HepG2 (cell line): Measurements from ENCODE around the gene ZFYVE26. TPM values are rescaled to one million over a fixed set of nuclear protein-coding genes. Genes with fewer than 3 reads are reported as not detected.

Experiments used
- GTF3A ChIP-seq: sonication (generic); formaldehyde crosslinking; conservative IDR thresholded peaks from 2 replicates; pipeline ENCODE4 v1.4.0; 2020; ENCODE audit warnings: mild to moderate bottlenecking, missing genetic modification reagents
- KDM2A ChIP-seq: sonication (generic); formaldehyde crosslinking; IDR thresholded peaks from 2 replicates; pipeline ENCODE4 v1.4.0; 2020; ENCODE audit warnings: low read depth, missing genetic modification reagents, borderline replicate concordance
- NFRKB ChIP-seq: fragments of 450-650 bp; IDR thresholded peaks from 2 replicates; pipeline ENCODE4 v1.6.1; 2017
- REPIN1 ChIP-seq: sonication (generic); formaldehyde crosslinking; IDR thresholded peaks from 2 replicates; pipeline ENCODE4 v1.8.0; 2022; ENCODE audit warnings: missing genetic modification reagents, low read depth, mild to moderate bottlenecking, borderline replicate concordance
- SNAPC2 ChIP-seq: sonication (generic); formaldehyde crosslinking; IDR thresholded peaks from 2 replicates; pipeline ENCODE4 v1.8.1; 2022; ENCODE audit warnings: mild to moderate bottlenecking, missing genetic modification reagents
- ZMYM4 ChIP-seq: sonication (generic); formaldehyde crosslinking; IDR thresholded peaks from 2 replicates; pipeline ENCODE4 v1.8.1; 2023; ENCODE audit warnings: mild to moderate bottlenecking, missing genetic modification reagents
- ZNF142 ChIP-seq: sonication (generic); formaldehyde crosslinking; IDR thresholded peaks from 2 replicates; pipeline ENCODE4 v1.4.0; 2020; ENCODE audit warnings: missing genetic modification reagents
- polyA plus RNA-seq, 8 experiments: library from polyadenylated mRNA; depleted of rRNA in 3 of 8; stranded (reverse) in 7 of 8; unstranded in 1 of 8; fragments of >200 nt; fragmentation: Illumina TruSeq in 4 of 8; extraction: Trizol in 4 of 8; gene quantifications; 2 replicates each; pipeline versions ENCODE4 v1.2.1 to v1.2.3, GENCODE V29; 2011 to 2016; ENCODE audit warnings: low read depth in 4 of 8, missing spikeins in 1 of 8, mixed read lengths in 1 of 8; ENCODE audit not compliant: insufficient read depth in 1 of 8
- total RNA-seq, 5 experiments: library from RNA; depleted of rRNA; stranded (reverse); fragments of >200 nt; fragmentation: Illumina TruSeq; extraction: Trizol; gene quantifications; 2 replicates each; pipeline ENCODE4 v1.2.3, GENCODE V29; 2016; ENCODE audit warnings: low read depth in 1 of 5
- TF ChIP-seq, protein P1 (sequence below): sonication (generic); formaldehyde crosslinking; conservative IDR thresholded peaks from 2 replicates; pipeline ENCODE4 v1.4.0; 2020; ENCODE audit warnings: missing genetic modification reagents
- TF ChIP-seq, protein P2 (sequence below): IDR thresholded peaks from 2 replicates; pipeline ENCODE4 v1.6.1; 2012; ENCODE audit warnings: inconsistent platforms
- TF ChIP-seq, protein P3 (sequence below): IDR thresholded peaks from 2 replicates; pipeline ENCODE4 v1.6.1; 2016; ENCODE audit warnings: low read depth
- TF ChIP-seq, protein P4 (sequence below), 2 experiments: sonication (generic) in 1 of 2; formaldehyde crosslinking in 1 of 2; IDR thresholded peaks; 2 replicates each; pipeline versions ENCODE4 v1.4.0 to v1.6.1; 2016 to 2020; ENCODE audit warnings: borderline replicate concordance in 1 of 2, low read depth in 1 of 2, mild to moderate bottlenecking in 1 of 2, missing genetic modification reagents in 1 of 2
- TF ChIP-seq, protein P5 (sequence below): sonication (generic); formaldehyde crosslinking; IDR thresholded peaks from 2 replicates; pipeline ENCODE4 v1.5.1; 2020; ENCODE audit warnings: mild to moderate bottlenecking, moderate library complexity, missing genetic modification reagents

The ZFYVE26 gene
- total and polyA plus RNA-seq, 2 of the 13 experiments (the other 11 are each of a cell fraction or from before 2014, with no cell fraction given) = 13.6 to 16.4 TPM

DNA sequence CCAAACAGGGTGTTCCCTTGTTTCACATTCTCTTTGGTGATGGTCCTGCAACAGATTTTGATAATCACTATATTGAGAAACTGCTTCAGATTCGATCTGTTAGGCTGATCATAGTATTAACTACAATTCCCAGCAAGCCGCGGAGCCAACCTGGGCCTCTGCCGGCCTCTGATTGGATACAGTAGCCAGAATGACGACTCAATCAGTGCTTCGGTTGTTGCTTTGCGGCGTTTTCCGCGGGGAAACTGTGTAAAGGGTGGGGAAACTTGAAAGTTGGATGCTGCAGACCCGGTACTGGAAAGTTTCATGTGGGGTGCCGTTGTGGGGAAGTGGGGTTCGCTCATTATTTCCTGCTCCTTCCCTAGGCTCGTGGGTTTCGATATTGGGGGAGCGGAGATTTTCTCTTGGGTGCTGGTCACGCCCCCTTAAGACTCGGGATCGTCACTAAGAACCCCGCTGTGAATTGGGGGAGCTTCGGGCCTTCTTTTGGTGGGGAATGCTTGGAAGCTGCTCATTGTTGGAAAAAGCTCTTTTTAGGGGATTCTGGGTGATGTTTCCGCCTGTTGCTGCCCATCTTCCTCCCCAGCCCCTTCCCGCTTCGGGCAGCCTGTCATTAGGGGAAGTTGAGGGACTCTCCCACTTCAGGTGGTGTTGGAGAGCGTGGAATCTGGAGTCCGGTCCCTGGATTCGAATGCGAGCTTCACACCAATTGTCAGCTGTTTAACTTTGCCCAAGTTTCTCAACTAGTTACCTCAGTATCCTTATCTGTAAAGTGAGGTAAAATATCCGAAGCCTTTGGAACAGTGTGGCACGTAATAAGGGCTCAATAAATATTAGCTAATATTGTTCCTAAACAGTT lies 3.4 kb upstream of the ZFYVE26 start, which contains the start of gene RAD51B (continued):
- TF ChIP-seq ZNF142 = no peak
- no peak for TF ChIP-seq GTF3A (CRISPR knock-in tag)
- TF ChIP-seq REPIN1 (CRISPR knock-in tag) = no peak
- TF ChIP-seq, protein P1, sequence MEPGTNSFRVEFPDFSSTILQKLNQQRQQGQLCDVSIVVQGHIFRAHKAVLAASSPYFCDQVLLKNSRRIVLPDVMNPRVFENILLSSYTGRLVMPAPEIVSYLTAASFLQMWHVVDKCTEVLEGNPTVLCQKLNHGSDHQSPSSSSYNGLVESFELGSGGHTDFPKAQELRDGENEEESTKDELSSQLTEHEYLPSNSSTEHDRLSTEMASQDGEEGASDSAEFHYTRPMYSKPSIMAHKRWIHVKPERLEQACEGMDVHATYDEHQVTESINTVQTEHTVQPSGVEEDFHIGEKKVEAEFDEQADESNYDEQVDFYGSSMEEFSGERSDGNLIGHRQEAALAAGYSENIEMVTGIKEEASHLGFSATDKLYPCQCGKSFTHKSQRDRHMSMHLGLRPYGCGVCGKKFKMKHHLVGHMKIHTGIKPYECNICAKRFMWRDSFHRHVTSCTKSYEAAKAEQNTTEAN (CRISPR knock-in tag) = no peak
- peak; percentile 47; the same call in 1 of the 2 replicates for TF ChIP-seq SNAPC2 (CRISPR knock-in tag)
- TF ChIP-seq KDM2A (CRISPR knock-in tag) = peak; percentile 50; the same call in 1 of the 2 replicates
- TF ChIP-seq, protein P2, sequence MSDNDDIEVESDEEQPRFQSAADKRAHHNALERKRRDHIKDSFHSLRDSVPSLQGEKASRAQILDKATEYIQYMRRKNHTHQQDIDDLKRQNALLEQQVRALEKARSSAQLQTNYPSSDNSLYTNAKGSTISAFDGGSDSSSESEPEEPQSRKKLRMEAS = peak; percentile 61
- TF ChIP-seq, protein P3, sequence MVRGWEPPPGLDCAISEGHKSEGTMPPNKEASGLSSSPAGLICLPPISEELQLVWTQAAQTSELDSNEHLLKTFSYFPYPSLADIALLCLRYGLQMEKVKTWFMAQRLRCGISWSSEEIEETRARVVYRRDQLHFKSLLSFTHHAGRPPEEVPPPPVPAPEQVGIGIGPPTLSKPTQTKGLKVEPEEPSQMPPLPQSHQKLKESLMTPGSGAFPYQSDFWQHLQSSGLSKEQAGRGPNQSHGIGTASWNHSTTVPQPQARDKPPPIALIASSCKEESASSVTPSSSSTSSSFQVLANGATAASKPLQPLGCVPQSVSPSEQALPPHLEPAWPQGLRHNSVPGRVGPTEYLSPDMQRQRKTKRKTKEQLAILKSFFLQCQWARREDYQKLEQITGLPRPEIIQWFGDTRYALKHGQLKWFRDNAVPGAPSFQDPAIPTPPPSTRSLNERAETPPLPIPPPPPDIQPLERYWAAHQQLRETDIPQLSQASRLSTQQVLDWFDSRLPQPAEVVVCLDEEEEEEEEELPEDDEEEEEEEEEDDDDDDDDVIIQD (CRISPR knock-in tag) = 0 out of 2 replicates have a peak, but pooled peaks have one; percentile 12
- no peak for TF ChIP-seq NFRKB
- TF ChIP-seq, protein P4, sequence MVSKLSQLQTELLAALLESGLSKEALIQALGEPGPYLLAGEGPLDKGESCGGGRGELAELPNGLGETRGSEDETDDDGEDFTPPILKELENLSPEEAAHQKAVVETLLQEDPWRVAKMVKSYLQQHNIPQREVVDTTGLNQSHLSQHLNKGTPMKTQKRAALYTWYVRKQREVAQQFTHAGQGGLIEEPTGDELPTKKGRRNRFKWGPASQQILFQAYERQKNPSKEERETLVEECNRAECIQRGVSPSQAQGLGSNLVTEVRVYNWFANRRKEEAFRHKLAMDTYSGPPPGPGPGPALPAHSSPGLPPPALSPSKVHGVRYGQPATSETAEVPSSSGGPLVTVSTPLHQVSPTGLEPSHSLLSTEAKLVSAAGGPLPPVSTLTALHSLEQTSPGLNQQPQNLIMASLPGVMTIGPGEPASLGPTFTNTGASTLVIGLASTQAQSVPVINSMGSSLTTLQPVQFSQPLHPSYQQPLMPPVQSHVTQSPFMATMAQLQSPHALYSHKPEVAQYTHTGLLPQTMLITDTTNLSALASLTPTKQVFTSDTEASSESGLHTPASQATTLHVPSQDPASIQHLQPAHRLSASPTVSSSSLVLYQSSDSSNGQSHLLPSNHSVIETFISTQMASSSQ (IDR thresholded peaks at IDR 0.05; ENCODE audit: low read depth) = 0 out of 2 replicates have a peak, but pooled peaks have one; percentile 34
- TF ChIP-seq, protein P4 (CRISPR knock-in tag; IDR thresholded peaks at IDR 0.05; ENCODE audit: borderline replicate concordance) = no peak
- TF ChIP-seq ZMYM4 (CRISPR knock-in tag) = peak; percentile 29; the same call in 1 of the 2 replicates
- TF ChIP-seq, protein P5, sequence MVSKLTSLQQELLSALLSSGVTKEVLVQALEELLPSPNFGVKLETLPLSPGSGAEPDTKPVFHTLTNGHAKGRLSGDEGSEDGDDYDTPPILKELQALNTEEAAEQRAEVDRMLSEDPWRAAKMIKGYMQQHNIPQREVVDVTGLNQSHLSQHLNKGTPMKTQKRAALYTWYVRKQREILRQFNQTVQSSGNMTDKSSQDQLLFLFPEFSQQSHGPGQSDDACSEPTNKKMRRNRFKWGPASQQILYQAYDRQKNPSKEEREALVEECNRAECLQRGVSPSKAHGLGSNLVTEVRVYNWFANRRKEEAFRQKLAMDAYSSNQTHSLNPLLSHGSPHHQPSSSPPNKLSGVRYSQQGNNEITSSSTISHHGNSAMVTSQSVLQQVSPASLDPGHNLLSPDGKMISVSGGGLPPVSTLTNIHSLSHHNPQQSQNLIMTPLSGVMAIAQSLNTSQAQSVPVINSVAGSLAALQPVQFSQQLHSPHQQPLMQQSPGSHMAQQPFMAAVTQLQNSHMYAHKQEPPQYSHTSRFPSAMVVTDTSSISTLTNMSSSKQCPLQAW (CRISPR knock-in tag) = peak; percentile 74
